Adipocyte (in vitro differentiated cells): ENCODE data around the gene PTPRM.

Source experiments
- DNase-seq: peaks from one replicate; pipeline ENCODE4 v3.0.0-alpha.2; 2015; ENCODE audit warnings: low read depth
- H3K27me3 ChIP-seq: replicated peaks from 2 replicates; pipeline ENCODE4 v1.7.0; 2013; ENCODE audit warnings: mild to moderate bottlenecking, low read length, moderate library complexity; ENCODE audit not compliant: control insufficient read depth, insufficient read depth
- H3K36me3 ChIP-seq: 2 replicates; pipeline ENCODE4 v1.7.0; 2013; ENCODE audit warnings: low read length, mild to moderate bottlenecking, moderate library complexity; ENCODE audit not compliant: control insufficient read depth, insufficient read depth, severe bottlenecking
- H3K4me1 ChIP-seq: 2 replicates; pipeline ENCODE4 v1.7.0; 2013; ENCODE audit warnings: mild to moderate bottlenecking, low read length, moderate library complexity; ENCODE audit not compliant: control insufficient read depth, insufficient read depth
- H3K4me3 ChIP-seq: 2 replicates; pipeline ENCODE4 v1.7.0; 2013; ENCODE audit warnings: mild to moderate bottlenecking, low read length, moderate library complexity
- H3K9ac ChIP-seq: 2 replicates; pipeline ENCODE4 v1.7.0; 2013; ENCODE audit warnings: mild to moderate bottlenecking, low read length, moderate library complexity
- H3K9me3 ChIP-seq: 2 replicates; pipeline ENCODE4 v1.7.0; 2013; ENCODE audit warnings: mild to moderate bottlenecking, low read length, moderate library complexity; ENCODE audit not compliant: control insufficient read depth

The PTPRM gene

DNA sequence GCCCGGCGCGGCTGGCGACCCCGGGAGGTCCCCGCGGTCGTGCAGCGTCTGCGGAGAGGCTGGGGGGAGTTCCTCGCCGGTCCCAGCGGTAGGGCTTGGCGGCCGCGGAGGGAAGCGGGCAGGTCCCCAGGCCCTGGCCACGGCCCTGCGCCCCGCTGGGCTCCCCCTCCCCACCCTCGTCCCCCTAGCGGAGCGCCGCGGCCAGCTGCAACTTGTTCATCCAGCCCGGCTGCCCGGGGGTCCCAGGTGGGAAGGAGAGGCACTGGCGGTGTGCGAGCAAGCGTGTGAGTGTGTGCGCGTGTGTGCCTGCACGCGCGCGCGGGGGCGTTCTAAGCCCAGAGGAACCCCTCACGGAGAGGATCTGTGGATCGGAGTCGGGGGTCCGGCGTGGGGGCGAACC lies 1.3 kb downstream of the PTPRM start:
- H3K27me3 ChIP-seq: no peaks in the 10 kb centered on the region
- H3K9ac ChIP-seq: peak overlapping the region; percentile 95
- no peaks in the 10 kb centered on the region for H3K9me3 ChIP-seq
- peak; percentile 69 for DNase-seq
- H3K36me3 ChIP-seq: no peaks in the 10 kb centered on the region
- peaks cover 31% of the 10 kb centered on the region for H3K4me1 ChIP-seq
- H3K4me3 ChIP-seq: peak overlapping the region; percentile 93

DNA sequence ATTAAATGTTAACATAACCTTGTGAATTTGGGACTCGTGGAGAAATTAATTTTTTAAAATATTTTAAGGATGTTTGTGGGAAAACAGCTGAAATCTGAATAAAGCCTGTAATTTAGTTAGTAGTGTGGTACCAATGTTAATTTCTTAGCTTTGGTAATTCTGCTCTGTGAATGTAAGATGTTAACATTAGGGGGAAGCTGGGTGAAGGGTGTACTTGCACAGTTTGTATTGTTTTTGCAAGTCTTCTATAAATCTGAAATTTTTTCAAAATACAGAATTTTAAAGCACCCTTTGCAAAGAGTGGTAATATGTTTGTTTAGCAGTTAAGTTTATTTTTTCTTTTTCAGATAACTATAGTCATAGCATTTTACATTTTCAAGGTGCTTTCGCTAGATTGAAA lies 4.5 kb downstream of the PTPRM start:
- H3K9ac ChIP-seq: no peak overlapping the region
- H3K27me3 ChIP-seq: no peaks in the 10 kb centered on the region
- DNase-seq: no peak
- no peak overlapping the region for H3K4me3 ChIP-seq
- no peaks in the 10 kb centered on the region for H3K36me3 ChIP-seq
- H3K4me1 ChIP-seq: peaks cover 41% of the 10 kb centered on the region
- H3K9me3 ChIP-seq: no peaks in the 10 kb centered on the region

DNA sequence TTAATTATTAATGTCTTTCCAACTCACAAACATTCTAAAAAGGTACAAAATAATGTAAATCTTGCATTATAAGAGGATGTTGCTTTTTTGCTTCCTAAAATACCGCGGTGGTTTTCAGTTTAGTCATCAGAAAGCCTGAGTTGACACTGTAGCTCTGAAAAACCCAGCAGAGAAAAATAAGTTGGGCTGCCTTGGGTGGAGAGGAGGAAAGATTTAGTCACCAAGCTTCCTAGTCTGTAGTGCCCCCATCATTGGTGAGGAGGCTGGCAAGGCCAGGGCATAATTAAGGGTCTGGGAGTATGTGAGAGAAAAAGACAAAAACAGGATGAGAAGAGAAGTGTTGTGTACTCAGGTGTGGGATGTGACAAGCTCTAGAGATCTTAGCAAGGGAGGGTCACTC lies 5.7 kb downstream of the PTPRM start:
- no peak overlapping the region for H3K9ac ChIP-seq
- no peaks in the 10 kb centered on the region for H3K9me3 ChIP-seq
- no peaks in the 10 kb centered on the region for H3K27me3 ChIP-seq
- H3K4me1 ChIP-seq: peaks cover 53% of the 10 kb centered on the region
- DNase-seq: peak; percentile 63
- H3K36me3 ChIP-seq: no peaks in the 10 kb centered on the region
- H3K4me3 ChIP-seq: no peak overlapping the region

DNA sequence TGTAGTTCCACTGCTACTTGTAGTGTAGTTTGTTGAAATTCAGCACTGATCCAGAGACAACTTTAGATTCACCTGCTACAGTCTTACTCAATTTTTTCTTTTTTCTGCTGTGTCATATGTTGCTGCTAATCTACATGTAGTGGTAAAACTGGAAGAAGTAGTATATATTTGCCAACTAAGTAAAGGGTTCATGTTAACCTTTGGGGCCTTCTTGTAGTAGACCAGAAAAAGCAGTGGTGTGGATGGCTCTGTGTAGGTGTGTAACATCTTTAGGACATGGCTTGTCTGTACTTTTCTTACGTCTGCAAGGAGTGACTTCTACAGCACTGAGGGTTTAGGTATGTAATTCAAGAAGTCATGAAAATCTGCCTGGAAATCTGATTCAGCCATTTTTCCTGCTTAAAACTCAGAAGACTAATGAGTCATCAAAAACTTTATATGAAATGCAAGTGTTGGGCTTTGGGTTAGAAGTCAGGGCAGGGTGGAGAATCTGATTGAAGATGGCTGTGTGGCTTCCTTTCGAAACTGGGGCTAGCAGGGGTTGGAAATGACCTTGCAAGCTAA lies 8.4 kb downstream of the PTPRM start:
- H3K9ac ChIP-seq: peak overlapping the region; percentile 32
- H3K4me1 ChIP-seq: peaks cover 60% of the 10 kb centered on the region
- no peaks in the 10 kb centered on the region for H3K27me3 ChIP-seq
- H3K36me3 ChIP-seq: no peaks in the 10 kb centered on the region
- H3K9me3 ChIP-seq: no peaks in the 10 kb centered on the region
- peak overlapping the region; percentile 3 for H3K4me3 ChIP-seq
- DNase-seq: peak; percentile 65

DNA sequence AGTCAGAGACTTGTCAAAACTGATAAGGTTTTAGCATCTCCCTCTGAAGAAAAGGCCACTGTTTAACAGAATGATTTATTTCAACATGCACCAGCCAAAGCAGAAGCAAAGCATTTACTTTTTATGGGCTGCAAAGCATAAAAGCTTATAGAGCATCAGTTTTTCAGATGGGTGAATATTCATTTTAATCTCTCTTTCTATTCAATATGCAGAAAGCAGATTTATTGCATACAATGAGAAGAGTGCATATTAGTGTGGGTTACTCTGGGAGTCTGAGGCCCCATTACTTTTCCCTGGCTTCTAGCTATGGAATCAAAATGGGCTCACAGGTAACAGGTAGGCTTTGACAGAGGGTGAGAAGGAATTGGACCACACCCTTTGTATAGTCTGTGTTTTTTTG lies 9.0 kb downstream of the PTPRM start:
- H3K9ac ChIP-seq: peak overlapping the region; percentile 32
- no peaks in the 10 kb centered on the region for H3K9me3 ChIP-seq
- H3K4me3 ChIP-seq: peak overlapping the region; percentile 19
- H3K4me1 ChIP-seq: peaks cover 60% of the 10 kb centered on the region
- no peaks in the 10 kb centered on the region for H3K27me3 ChIP-seq
- no peaks in the 10 kb centered on the region for H3K36me3 ChIP-seq
- no peak for DNase-seq

DNA sequence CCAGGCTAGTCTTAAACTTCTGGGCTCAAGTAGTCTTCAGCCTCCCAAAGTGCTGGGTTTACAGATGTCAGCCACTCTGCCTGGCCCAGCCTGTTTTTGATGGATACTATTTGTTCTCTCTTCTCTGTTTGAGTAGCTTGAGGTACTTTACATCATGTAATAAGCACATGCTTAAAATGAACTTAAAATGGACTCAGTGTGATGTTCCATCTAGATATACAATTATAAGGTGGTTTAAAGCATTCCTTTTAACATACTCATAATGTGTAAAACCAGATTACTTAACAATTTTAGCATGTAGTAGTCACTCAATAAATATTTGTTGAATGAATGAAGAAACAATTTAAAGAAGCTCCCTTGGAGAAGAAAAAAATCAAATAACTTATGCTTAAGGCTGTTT lies 9.6 kb downstream of the PTPRM start:
- no peaks in the 10 kb centered on the region for H3K36me3 ChIP-seq
- no peaks in the 10 kb centered on the region for H3K9me3 ChIP-seq
- peaks cover 59% of the 10 kb centered on the region for H3K4me1 ChIP-seq
- DNase-seq: peak; percentile 50
- peak overlapping the region; percentile 32 for H3K9ac ChIP-seq
- H3K4me3 ChIP-seq: peak overlapping the region; percentile 8
- H3K27me3 ChIP-seq: no peaks in the 10 kb centered on the region

DNA sequence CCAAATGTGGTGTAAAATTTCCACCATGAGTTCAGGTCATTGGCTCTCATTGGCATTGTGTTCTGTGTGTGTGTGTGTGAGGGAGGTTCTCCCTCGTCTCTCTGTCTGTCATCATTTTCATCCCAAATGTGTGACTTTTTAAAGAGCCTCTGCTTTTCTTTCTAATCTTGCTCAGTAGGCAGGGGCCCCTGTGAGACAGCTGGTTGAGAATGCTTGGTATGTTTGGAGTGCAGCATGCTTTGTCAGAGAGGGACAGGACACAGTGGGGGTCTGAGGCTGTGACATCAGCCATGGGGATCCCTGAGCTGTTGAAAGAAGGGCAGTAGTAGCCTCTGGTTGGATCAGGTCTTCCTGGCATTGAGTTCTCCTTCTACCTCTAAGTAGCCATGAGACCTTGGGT lies 10.6 kb downstream of the PTPRM start:
- Histone ChIP-seq H3K9me3 (no peaks in the 10 kb centered on the region), H3K36me3 (no peaks in the 10 kb centered on the region), H3K4me3 (peak overlapping the region; percentile 42), H3K27me3 (no peaks in the 10 kb centered on the region), H3K4me1 (peaks cover 55% of the 10 kb centered on the region), H3K9ac (peak overlapping the region; percentile 51)
- DNase-seq: peak; percentile 66

DNA sequence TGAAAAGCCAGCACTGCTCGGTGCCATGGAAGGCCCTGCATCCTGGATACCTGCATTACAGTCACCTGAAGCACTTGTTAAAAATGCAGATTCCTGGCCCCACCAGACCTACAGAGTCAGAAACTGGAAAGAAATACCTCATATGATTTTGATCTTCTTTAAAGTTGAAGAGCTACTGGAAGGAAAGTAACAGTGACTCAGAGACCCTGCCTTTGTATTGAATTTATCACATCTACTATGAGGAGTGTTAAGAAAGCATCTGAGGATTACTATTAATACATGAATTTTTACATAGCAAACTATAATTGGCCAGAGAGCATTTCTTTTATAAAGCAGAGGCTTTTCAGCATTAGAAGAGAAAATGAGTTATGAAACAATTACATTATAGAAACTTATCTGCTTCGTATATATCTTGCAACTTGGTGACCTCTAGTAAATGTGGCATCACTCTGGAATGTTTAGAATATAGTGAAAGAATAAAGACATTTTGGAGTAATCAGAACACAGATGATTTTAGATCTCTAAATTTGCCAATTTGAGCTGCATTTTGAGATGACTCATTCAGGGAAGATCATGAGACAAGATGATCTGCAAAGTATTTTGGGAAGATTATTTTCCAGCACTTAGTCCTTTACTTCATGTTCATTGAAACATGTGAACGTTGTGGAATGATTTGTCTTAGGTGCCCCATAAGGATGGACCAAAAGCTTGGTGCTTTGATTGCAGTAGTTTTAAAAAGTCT lies 12.2 kb downstream of the PTPRM start:
- Histone ChIP-seq H3K9ac (no peak overlapping the region), H3K9me3 (no peaks in the 10 kb centered on the region), H3K4me1 (peaks cover 55% of the 10 kb centered on the region), H3K36me3 (no peaks in the 10 kb centered on the region), H3K4me3 (peak overlapping the region; percentile 9), H3K27me3 (no peaks in the 10 kb centered on the region)
- DNase-seq: no peak

DNA sequence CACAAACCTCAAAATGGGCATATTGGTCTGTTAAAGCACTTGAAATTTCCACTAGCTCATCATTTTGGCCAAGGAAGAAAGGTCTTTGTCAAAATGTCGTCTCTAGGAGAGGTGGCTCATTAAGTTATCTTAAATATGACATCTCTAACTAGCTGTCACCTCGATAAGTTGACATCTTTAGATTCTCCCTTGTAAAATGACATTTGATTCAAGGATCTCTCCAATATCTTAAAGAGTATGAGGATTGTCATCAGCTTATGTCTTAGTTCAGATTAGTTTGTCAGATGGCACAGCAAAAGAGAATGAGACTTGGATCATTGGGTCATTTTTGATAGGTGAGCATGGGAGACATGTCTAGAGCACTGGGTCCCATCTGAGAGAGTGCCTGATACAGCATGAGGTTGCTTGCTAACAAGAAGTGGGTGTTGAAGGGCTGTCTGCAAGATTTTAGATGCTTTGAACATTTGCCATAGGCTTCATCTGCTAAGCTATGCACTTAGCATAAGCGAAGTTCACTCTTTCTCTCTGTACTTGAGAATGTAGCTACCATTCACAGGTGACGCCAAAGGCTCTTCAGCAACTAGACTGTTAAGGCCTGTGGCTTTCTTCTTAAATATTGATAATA lies 12.9 kb downstream of the PTPRM start:
- no peaks in the 10 kb centered on the region for H3K36me3 ChIP-seq
- H3K27me3 ChIP-seq: no peaks in the 10 kb centered on the region
- no peak for DNase-seq
- H3K4me1 ChIP-seq: peaks cover 53% of the 10 kb centered on the region
- H3K9me3 ChIP-seq: no peaks in the 10 kb centered on the region
- H3K4me3 ChIP-seq: no peak overlapping the region
- no peak overlapping the region for H3K9ac ChIP-seq

DNA sequence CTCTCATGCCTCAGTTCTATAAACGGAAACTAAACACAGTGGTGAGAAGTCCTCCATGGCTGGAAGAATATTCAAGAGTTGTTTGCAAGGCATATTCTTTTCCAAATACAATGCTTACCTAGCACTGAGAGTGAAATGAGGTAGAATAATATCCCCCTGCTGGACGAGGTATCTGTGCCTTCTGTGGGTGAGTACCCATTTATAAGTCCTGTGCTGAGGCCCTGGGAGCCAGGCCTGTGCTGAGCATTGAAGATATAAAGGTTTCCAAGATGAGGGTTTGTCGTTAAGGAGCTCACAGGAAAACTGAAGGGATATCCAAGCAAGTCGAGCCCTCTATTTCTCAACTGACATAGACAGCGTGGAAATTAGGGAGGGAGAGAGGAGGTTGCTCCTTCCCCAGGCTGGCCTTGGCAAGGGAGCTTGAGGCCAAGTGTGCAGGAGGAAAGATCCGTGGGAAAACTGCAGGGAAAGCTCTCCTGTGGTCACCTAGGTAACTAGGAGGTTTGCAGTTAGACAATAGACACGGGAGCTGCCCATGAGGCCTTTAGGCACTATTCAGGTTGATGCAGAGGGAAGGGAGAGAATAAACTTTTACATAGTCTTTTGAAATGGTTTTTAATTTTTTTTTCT lies 17.6 kb downstream of the PTPRM start:
- peaks cover 11% of the 10 kb centered on the region for H3K4me1 ChIP-seq
- no peaks in the 10 kb centered on the region for H3K36me3 ChIP-seq
- H3K9ac ChIP-seq: no peak overlapping the region
- no peaks in the 10 kb centered on the region for H3K9me3 ChIP-seq
- no peak for DNase-seq
- no peak overlapping the region for H3K4me3 ChIP-seq
- H3K27me3 ChIP-seq: no peaks in the 10 kb centered on the region

DNA sequence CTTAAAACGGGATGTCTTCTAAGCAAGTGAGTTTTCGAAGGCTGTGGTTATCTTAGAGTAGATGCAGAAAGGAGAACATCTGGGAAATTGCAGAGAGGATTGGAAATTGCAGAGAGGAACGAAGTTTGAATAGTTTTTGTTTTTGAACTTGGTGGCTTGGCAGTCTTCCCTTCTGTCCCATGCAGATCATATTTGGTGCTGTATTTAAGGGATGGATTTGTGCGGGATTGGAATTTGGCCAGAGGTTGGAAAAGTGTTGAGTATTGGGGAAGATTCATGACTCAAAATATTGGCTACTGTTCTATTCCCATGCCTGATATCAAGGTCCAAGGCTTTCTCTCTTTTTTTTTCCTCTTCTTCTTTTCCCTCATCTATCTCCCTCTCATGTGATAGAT lies 18.2 kb downstream of the PTPRM start:
- Histone ChIP-seq H3K9ac (no peak overlapping the region), H3K4me3 (no peak overlapping the region), H3K27me3 (no peaks in the 10 kb centered on the region), H3K9me3 (no peaks in the 10 kb centered on the region), H3K36me3 (no peaks in the 10 kb centered on the region), H3K4me1 (peaks cover 6% of the 10 kb centered on the region)
- no peak for DNase-seq
